GM03348 (cell line): ENCODE measurements around the gene EDAR.
A peak's percentile ranks its signal among the peaks of the same experiment; 100 is the strongest.

Source experiments
- DNase-seq: peaks from one replicate; pipeline ENCODE4 v3.0.0; 2012; ENCODE audit warnings: low spot score

The EDAR gene

GRCh38 chr2:108923736-108924579 is 65.1 kb downstream of the EDAR start:
- DNase-seq: no peak

GRCh38 chr2:108923019-108923700 is 65.9 kb downstream of the EDAR start:
- no peak for DNase-seq

GRCh38 chr2:108922141-108922915 is 66.7 kb downstream of the EDAR start:
- peak; percentile 53 for DNase-seq

- no peak for DNase-seq
Measured at GRCh38 chr2:108921096-108922030, 67.7 kb downstream of the EDAR start.

- DNase-seq: no peak
Measured at GRCh38 chr2:108920686-108921085, 68.3 kb downstream of the EDAR start.

- DNase-seq: no peak
Measured at GRCh38 chr2:108919571-108920373, 69.2 kb downstream of the EDAR start.

- DNase-seq: no peak
Measured at GRCh38 chr2:108918941-108919341, 70.1 kb downstream of the EDAR start.

- DNase-seq: no peak
Measured at GRCh38 chr2:108918156-108918874, 70.7 kb downstream of the EDAR start.

GRCh38 chr2:108917526-108917925 is 71.5 kb downstream of the EDAR start:
- DNase-seq: no peak

GRCh38 chr2:108916796-108917421 is 72.1 kb downstream of the EDAR start:
- peak; percentile 20 for DNase-seq

- DNase-seq: no peak
Measured at GRCh38 chr2:108916122-108916795, 72.8 kb downstream of the EDAR start.

- no peak for DNase-seq
Measured at GRCh38 chr2:108912629-108912902, 76.5 kb downstream of the EDAR start.

- DNase-seq: no peak
Measured at GRCh38 chr2:108911807-108912628, 77.0 kb downstream of the EDAR start.

- no peak for DNase-seq
Measured at GRCh38 chr2:108911401-108911800, 77.6 kb downstream of the EDAR start.

GRCh38 chr2:108910541-108911396 is 78.3 kb downstream of the EDAR start:
- DNase-seq: no peak

- peak; percentile 8 for DNase-seq
Measured at GRCh38 chr2:108910011-108910431, 79.0 kb downstream of the EDAR start.

- DNase-seq: no peak
Measured at GRCh38 chr2:108909275-108909823, 79.7 kb downstream of the EDAR start.
